D721Med (cell line): ENCODE results near the gene ZNF280A.
"Not testable (repeated sequence)": the region's sequence is repeated elsewhere in the genome, so short reads cannot be mapped to it uniquely, and the experiment has no call there.

Source experiments
- DNase-seq: peaks from one replicate; pipeline ENCODE4 v3.0.0; 2011; ENCODE audit warnings: low spot score; ENCODE audit not compliant: insufficient read length
- FAIRE-seq: peaks from 2 replicates; lab custom pipeline; 2011; peaks lifted over from hg19 to GRCh38; lab: Jason Lieb, UNC
- CTCF ChIP-seq: IDR thresholded peaks from 2 replicates; pipeline ENCODE4 v1.5.1; 2012; ENCODE audit warnings: mild to moderate bottlenecking, control low read depth; ENCODE audit not compliant: insufficient read depth; ENCODE audit errors: missing control alignments

ZNF280A gene

DNA sequence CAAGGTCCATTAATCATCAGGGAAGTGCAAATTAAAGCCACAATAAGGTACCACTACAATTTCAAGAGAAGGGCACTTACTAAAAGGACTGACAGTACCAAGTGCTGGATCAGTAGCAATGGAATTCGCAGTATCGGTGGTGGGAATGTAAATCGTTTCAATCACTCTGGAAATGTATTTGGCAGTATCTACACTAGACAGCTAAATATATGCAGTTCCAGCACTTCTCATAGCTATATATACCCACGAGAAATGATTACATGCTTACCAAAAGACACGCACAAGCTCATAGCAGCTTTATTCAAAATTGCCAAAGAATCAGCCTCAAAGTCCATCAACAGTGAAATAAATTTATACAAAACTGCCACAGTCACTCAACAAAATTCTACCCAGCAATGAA lies 7.1 kb downstream of the ZNF280A start:
- TF ChIP-seq CTCF, result no peak
- no peak for FAIRE-seq
- DNase-seq, result no peak

GRCh38 chr22:22510833-22511232 lies 9.2 kb downstream of the ZNF280A start:
- FAIRE-seq, DNase-seq: not testable (repeated sequence)

- DNase-seq, FAIRE-seq: not testable (repeated sequence)
Measured at GRCh38 chr22:22509912-22510311, 10.2 kb downstream of the ZNF280A start.

GRCh38 chr22:22508274-22509176 lies 11.5 kb downstream of the ZNF280A start, which contains the start of gene ZNF280B:
Gene ZNF280B (minus strand): TSS chr22:22508742. CDS start chr22:22489398, 19,344 bp downstream.
- peak; percentile 62 for DNase-seq
- FAIRE-seq, result no peak
- peak; percentile 56 for TF ChIP-seq CTCF

GRCh38 chr22:22507743-22508273 lies 12.3 kb downstream of the ZNF280A start:
- FAIRE-seq, result no peak

DNA sequence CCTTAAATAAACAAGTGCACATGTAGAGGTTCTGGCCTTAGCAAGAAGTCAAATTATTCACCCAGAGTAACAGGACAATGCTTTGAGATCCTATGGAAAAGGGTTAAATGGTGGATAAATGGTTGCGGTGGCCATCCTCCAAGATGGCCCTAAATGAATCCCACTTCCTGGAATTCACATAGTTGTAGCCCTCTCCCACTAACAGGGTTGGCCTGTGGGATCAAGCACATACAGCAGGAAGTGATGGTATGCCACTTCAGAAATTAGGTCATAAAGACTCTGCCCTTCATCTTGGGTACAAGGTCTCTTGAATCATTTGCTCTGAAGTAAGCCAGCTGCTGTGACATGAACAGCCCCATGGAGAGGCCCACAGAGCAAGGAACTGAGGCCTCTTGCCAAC lies 13.3 kb downstream of the ZNF280A start:
- TF ChIP-seq CTCF, result no peak
- no peak for DNase-seq
- no peak for FAIRE-seq

More at GRCh38 chr22:22507743-22508273, 12.3 kb downstream of the ZNF280A start:
- TF ChIP-seq CTCF, result no peak
- DNase-seq, result no peak

DNA sequence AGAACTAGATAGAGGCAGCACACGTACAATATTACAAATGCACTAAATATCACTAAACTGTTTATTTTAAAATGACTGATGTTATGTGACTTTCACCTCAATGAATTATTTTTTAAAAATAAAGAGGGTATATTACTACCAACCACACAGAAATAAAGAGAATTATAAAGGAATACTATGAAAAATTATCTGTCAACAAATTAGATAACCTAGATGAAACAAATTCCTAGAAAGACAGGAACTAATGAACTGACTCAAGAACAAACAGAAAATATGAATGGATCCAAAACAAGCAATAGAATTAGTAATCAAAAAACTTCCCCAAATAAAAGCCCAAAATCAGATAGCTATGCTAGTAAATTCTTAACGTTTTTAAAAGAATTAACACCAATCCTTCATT lies 21.8 kb downstream of the ZNF280A start:
- no peak for TF ChIP-seq CTCF
- DNase-seq (no peak), FAIRE-seq (no peak)

DNA sequence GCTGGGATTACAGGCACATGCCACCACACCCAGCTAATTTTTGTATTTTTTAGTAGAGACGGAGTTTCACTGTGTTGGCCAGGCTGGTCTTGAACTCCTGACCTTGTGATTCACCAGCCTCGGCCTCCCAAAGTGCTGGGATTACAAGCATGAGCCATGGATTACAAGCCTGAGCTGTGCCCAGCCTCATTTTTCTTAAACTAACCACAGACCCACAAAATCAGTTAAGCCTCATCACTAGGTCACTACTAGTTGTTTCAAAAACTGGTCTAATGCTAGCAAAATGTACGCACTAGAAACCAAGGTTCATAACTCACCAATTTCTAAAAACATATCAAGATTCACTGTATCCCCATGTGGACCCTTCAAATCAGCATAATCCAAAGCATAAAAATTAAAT lies 28.5 kb downstream of the ZNF280A start:
- not testable (repeated sequence) for FAIRE-seq, DNase-seq
